HG03196 (cell line): Measurements from ENCODE around the gene BCAR3.
"Not testable (repeated sequence)": the region's sequence is repeated elsewhere in the genome, so short reads cannot be mapped to it uniquely, and the experiment has no call there.

Source experiments
- ATAC-seq: cut with Tn5 transposase; IDR thresholded peaks from one replicate; pipeline ENCODE4 v1.9.1; 2021; ENCODE audit not compliant: unreplicated experiment

BCAR3 gene

GRCh38 chr1:93707956-93708355 lies 26.3 kb upstream of the BCAR3 start:
- peak; percentile 76 for ATAC-seq

GRCh38 chr1:93705892-93706500 lies 24.4 kb upstream of the BCAR3 start:
- ATAC-seq = no peak

GRCh38 chr1:93704052-93704451 lies 22.4 kb upstream of the BCAR3 start:
- ATAC-seq = peak; percentile 39

- ATAC-seq = peak; percentile 5
Measured at GRCh38 chr1:93703643-93704042, 22.0 kb upstream of the BCAR3 start.

- no peak for ATAC-seq
Measured at GRCh38 chr1:93702828-93703183, 21.2 kb upstream of the BCAR3 start.

- ATAC-seq = no peak
Measured at GRCh38 chr1:93702111-93702827, 20.6 kb upstream of the BCAR3 start.

- ATAC-seq = peak; percentile 35
Measured at GRCh38 chr1:93701629-93702028, 20.0 kb upstream of the BCAR3 start.

GRCh38 chr1:93700532-93701469 lies 19.2 kb upstream of the BCAR3 start:
- ATAC-seq = no peak

- no peak for ATAC-seq
Measured at GRCh38 chr1:93699503-93700168, 18.0 kb upstream of the BCAR3 start.

- no peak for ATAC-seq
Measured at GRCh38 chr1:93699049-93699384, 17.4 kb upstream of the BCAR3 start.

- no peak for ATAC-seq
Measured at GRCh38 chr1:93698329-93699048, 16.9 kb upstream of the BCAR3 start.

GRCh38 chr1:93697566-93697965 lies 15.9 kb upstream of the BCAR3 start:
- ATAC-seq = not testable (repeated sequence)

GRCh38 chr1:93695411-93696005 lies 13.9 kb upstream of the BCAR3 start:
- no peak for ATAC-seq

GRCh38 chr1:93694819-93695218 lies 13.2 kb upstream of the BCAR3 start:
- ATAC-seq = no peak

GRCh38 chr1:93694039-93694438 lies 12.4 kb upstream of the BCAR3 start:
- ATAC-seq = no peak

- peak; percentile 87 for ATAC-seq
Measured at GRCh38 chr1:93692983-93693591, 11.4 kb upstream of the BCAR3 start.

GRCh38 chr1:93692451-93692861 lies 10.8 kb upstream of the BCAR3 start:
- no peak for ATAC-seq

- ATAC-seq = no peak
Measured at GRCh38 chr1:93692026-93692425, 10.4 kb upstream of the BCAR3 start.

GRCh38 chr1:93690921-93691789 lies 9.5 kb upstream of the BCAR3 start:
- no peak for ATAC-seq
